GM13976 (cell line): ENCODE data around the gene LMTK3.

ENCODE experiments used
- DNase-seq: peaks from one replicate; pipeline ENCODE4 v3.0.0; 2012; ENCODE audit warnings: low spot score
- CTCF ChIP-seq: IDR thresholded peaks from 2 replicates; pipeline ENCODE4 v1.5.1; 2012; ENCODE audit warnings: borderline replicate concordance, mild to moderate bottlenecking; ENCODE audit not compliant: insufficient read depth; ENCODE audit errors: extremely low read depth, missing control alignments, control extremely low read depth
- in situ Hi-C: fragments of 300-500 bp; cut with MboI; formaldehyde crosslinking; loops from one replicate; pipeline ENCODE4 v1.12.0; 2022; ENCODE audit warnings: low sequenced_read_pairs, mixed read lengths, inconsistent platforms; ENCODE audit not compliant: unreplicated experiment

The LMTK3 gene

GRCh38 chr19:48511800-48512503, at the start of gene LMTK3:
TSS of gene LMTK3 (minus strand) at chr19:48511835. CDS start at chr19:48511576, 259 bp downstream.
- DNase-seq = peak; percentile 80
- in situ Hi-C loops = no loop called here
- no peak for TF ChIP-seq CTCF

- no peak for TF ChIP-seq CTCF
- no peak for DNase-seq
- in situ Hi-C loops = no loop called here
Measured at GRCh38 chr19:48561412-48561811, 49.8 kb upstream of the LMTK3 start.

- in situ Hi-C loops = no loop called here
- TF ChIP-seq CTCF = no peak
- no peak for DNase-seq
Measured at GRCh38 chr19:48560095-48560530, 48.5 kb upstream of the LMTK3 start.

GRCh38 chr19:48558018-48558684, 46.5 kb upstream of the LMTK3 start:
- TF ChIP-seq CTCF = no peak
- in situ Hi-C loops = no loop called here
- no peak for DNase-seq

GRCh38 chr19:48556825-48557224, 45.2 kb upstream of the LMTK3 start:
- in situ Hi-C loops = no loop called here
- TF ChIP-seq CTCF = no peak
- no peak for DNase-seq

- no peak for TF ChIP-seq CTCF
- DNase-seq = no peak
- in situ Hi-C loops = no loop called here
Measured at GRCh38 chr19:48556163-48556562, 44.5 kb upstream of the LMTK3 start.
